ENCODE data around the gene ILDR1. TPM values are rescaled to one million over a fixed set of nuclear protein-coding genes. Genes with fewer than 3 reads are reported as not detected.

The ILDR1 gene
- total and polyA plus RNA-seq, 2 experiments from 2014 or later: 0.66 to 0.97 TPM

- H3K9me3 Mint-ChIP-seq: peaks cover 39% of the 10 kb centered on the region
- H4K20me1 ChIP-seq (replicated peaks; ENCODE audit: insufficient read depth): no peaks in the 10 kb centered on the region
Observed at GRCh38 chr3:122033023-122033422, 11.0 kb upstream of the ILDR1 start.

More at GRCh38 chr3:122033023-122033422, 11.0 kb upstream of the ILDR1 start:
- no peak overlapping the region for H3K27ac Mint-ChIP-seq
- H3K9me2 ChIP-seq (ENCODE audit: insufficient read depth): peaks cover 7% of the 10 kb centered on the region; the same call in 1 of the 2 replicates
- H3K4me1 ChIP-seq (ENCODE audit: insufficient read depth): no peaks in the 10 kb centered on the region
- DNase-seq (ENCODE audit: low spot score) (no peak), ATAC-seq (no peak)
- no peaks in the 10 kb centered on the region for H3K27me3 ChIP-seq (ENCODE audit: insufficient read depth)
- H3F3A ChIP-seq (replicated peaks; ENCODE audit: low read depth): no peaks in the 10 kb centered on the region
- H2AFZ ChIP-seq: no peak overlapping the region
- peaks cover 5% of the 10 kb centered on the region for H3K27me3 Mint-ChIP-seq (ENCODE audit: insufficient read depth, low read depth, poor library complexity)
- H3K4me2 ChIP-seq: no peak overlapping the region
- H3K27ac ChIP-seq (ENCODE audit: low read depth): no peak overlapping the region
- H3K36me3 ChIP-seq (ENCODE audit: insufficient read depth): peaks cover 2% of the 10 kb centered on the region; the same call in 1 of the 2 replicates
- peaks cover 4% of the 10 kb centered on the region for H3K4me1 Mint-ChIP-seq
- H3K36me3 Mint-ChIP-seq (ENCODE audit: low read depth): peaks cover 25% of the 10 kb centered on the region
- H3K4me3 ChIP-seq: no peak overlapping the region
- TF ChIP-seq ZNF114 (CRISPR knock-in tag; IDR thresholded peaks at IDR 0.05): no peak
- TF ChIP-seq EZH2phosphoT487 (IDR thresholded peaks at IDR 0.05; ENCODE audit: unreplicated experiment): no peak
- TF ChIP-seq CTCF (conservative IDR thresholded peaks at IDR 0.05; ENCODE audit: low read depth in 2 of 2): no peak
- TF ChIP-seq CREB1 (CRISPR knock-in tag; IDR thresholded peaks at IDR 0.05; ENCODE audit: low read depth): no peak
- TF ChIP-seq NANOG (IDR thresholded peaks at IDR 0.05; ENCODE audit: borderline replicate concordance): no peak
- no peak for TF ChIP-seq ZNF462 (CRISPR knock-in tag; IDR thresholded peaks at IDR 0.05)
- no peak for TF ChIP-seq STAT1 (IDR thresholded peaks at IDR 0.05; ENCODE audit: unreplicated experiment)
- no peak overlapping the region for H3K4me3 Mint-ChIP-seq
- no peaks in the 10 kb centered on the region for H3K79me2 ChIP-seq (replicated peaks; ENCODE audit: insufficient read depth)
